Measurements from ENCODE around the gene ZMIZ2. TPM values are rescaled to one million over a fixed set of nuclear protein-coding genes. Genes with fewer than 3 reads are reported as not detected.
"Not testable (repeated sequence)": the region's sequence is repeated elsewhere in the genome, so short reads cannot be mapped to it uniquely, and the experiment has no call there.

Gene ZMIZ2
- total RNA-seq (100 to 1,000 TPM; 112 to 172 (median 145) TPM), total RNA-seq (56.5 to 143 (median 83.2) reads per million in 29 experiments)
- 33.7 TPM for total RNA-seq (2013)

GRCh38 chr7:44748045-44748947 lies at the start of gene ZMIZ2:
Gene ZMIZ2, plus strand, starts transcription at chr7:44748847. Its CDS starts 7,403 bp downstream, at chr7:44756250.
- POLR2A ChIA-PET: interaction anchor here in 1 of 2 donors (0.6 to 0.7 kb wide), 2 partner anchors 100 to 108 kb away, joined by 3 to 11 read pairs; partner anchors contain the start of gene H2AZ2
- WGBS (ENCODE audit: insufficient coverage): 2% methylated on average over 70 of the region's 92 CpGs
- no peaks in the 10 kb centered on the region for H3K27me3 Mint-ChIP-seq
- H3K36me3 ChIP-seq (ENCODE audit: control insufficient read depth in 2 of 2, extremely low read depth in 1 of 2, insufficient read depth in 1 of 2, low read length in 1 of 2): peaks cover 0 to 6% of the 10 kb centered on the region in 2 donors
- no peaks in the 10 kb centered on the region for H3K9me3 ChIP-seq
- H3K27ac Mint-ChIP-seq: peak within 1 kb of the TSS; percentile 90 to 97
- H3K4me3 ChIP-seq (ENCODE audit: control insufficient read depth in 1 of 2, extremely low read depth in 1 of 2, low read length in 1 of 2): peak within 1 kb of the TSS; percentile 77 to 80
- peaks cover 27 to 28% of the 10 kb centered on the region in 2 experiments for H3K4me1 ChIP-seq (ENCODE audit: control insufficient read depth in 1 of 2, extremely low read depth in 1 of 2, insufficient read depth in 2 of 2, low read length in 2 of 2)
- peaks cover 38 to 54% (median 43%) of the 10 kb centered on the region in 3 donors for H3K4me1 Mint-ChIP-seq
- H3K27ac ChIP-seq (ENCODE audit: low read length): peak within 1 kb of the TSS; percentile 85
- H3K36me3 Mint-ChIP-seq: no peaks in the 10 kb centered on the region
- peak within 1 kb of the TSS; percentile 75 to 85 (median 83) for H3K4me3 Mint-ChIP-seq
- DNase-seq (peak; percentile 81 to 97 (median 88)), ATAC-seq (replicated peaks in 1 of 4) (peak; percentile 82 to 94 (median 88))
- H3K27me3 ChIP-seq (replicated peaks in 1 of 2; ENCODE audit: control insufficient read depth in 2 of 2, extremely low read depth in 1 of 2, insufficient read depth in 2 of 2, low read length in 1 of 2): no peaks in the 10 kb centered on the region
- no peaks in the 10 kb centered on the region for H3K9me3 Mint-ChIP-seq
- CTCF ChIA-PET: no interaction called here

- ATAC-seq (replicated peaks in 1 of 4); H3K4me3 ChIP-seq (ENCODE audit: control insufficient read depth in 1 of 2, extremely low read depth in 1 of 2, low read length in 1 of 2); H3K27me3 ChIP-seq (replicated peaks in 1 of 2; ENCODE audit: control insufficient read depth in 2 of 2, extremely low read depth in 1 of 2, insufficient read depth in 2 of 2, low read length in 1 of 2); DNase-seq; H3K4me3 Mint-ChIP-seq; H3K27ac Mint-ChIP-seq; H3K9me3 ChIP-seq; H3K4me1 ChIP-seq (ENCODE audit: control insufficient read depth in 1 of 2, extremely low read depth in 1 of 2, insufficient read depth in 2 of 2, low read length in 2 of 2); H3K27me3 Mint-ChIP-seq; CTCF ChIA-PET; H3K9me3 Mint-ChIP-seq; H3K4me1 Mint-ChIP-seq; H3K27ac ChIP-seq (ENCODE audit: low read length): not testable (repeated sequence)
- H3K36me3 Mint-ChIP-seq: peaks cover 62% of the 10 kb centered on the region
- H3K36me3 ChIP-seq (ENCODE audit: control insufficient read depth in 2 of 2, extremely low read depth in 1 of 2, insufficient read depth in 1 of 2, low read length in 1 of 2): peaks cover 34 to 78% of the 10 kb centered on the region in 2 donors
- WGBS (ENCODE audit: insufficient coverage): 100% methylated on average over 1 of the region's 2 CpGs
- POLR2A ChIA-PET: interaction anchor here in 1 of 2 donors (0.5 kb wide), 1 partner anchor 85 kb away, joined by 7 read pairs; no protein-coding TSS in a partner anchor
Observed at GRCh38 chr7:44699598-44699997, 49.0 kb upstream of the ZMIZ2 start.

- ATAC-seq (replicated peaks in 1 of 4): no peak
- H3K4me1 Mint-ChIP-seq: no peaks in the 10 kb centered on the region
- Histone ChIP-seq H3K36me3 (ENCODE audit: control insufficient read depth in 2 of 2, extremely low read depth in 1 of 2, insufficient read depth in 1 of 2, low read length in 1 of 2) (peaks cover 34 to 72% of the 10 kb centered on the region in 2 donors), H3K27ac (ENCODE audit: low read length) (no peak overlapping the region), H3K27me3 (replicated peaks in 1 of 2; ENCODE audit: control insufficient read depth in 2 of 2, extremely low read depth in 1 of 2, insufficient read depth in 2 of 2, low read length in 1 of 2) (no peaks in the 10 kb centered on the region), H3K9me3 (no peaks in the 10 kb centered on the region), H3K4me1 (ENCODE audit: control insufficient read depth in 1 of 2, extremely low read depth in 1 of 2, insufficient read depth in 2 of 2, low read length in 2 of 2) (no peaks in the 10 kb centered on the region), H3K4me3 (ENCODE audit: control insufficient read depth in 1 of 2, extremely low read depth in 1 of 2, low read length in 1 of 2) (no peak overlapping the region)
- 99% methylated on average over 8 of the region's 8 CpGs for WGBS (ENCODE audit: insufficient coverage)
- POLR2A ChIA-PET: no interaction called here
- H3K27me3 Mint-ChIP-seq: no peaks in the 10 kb centered on the region
- no peaks in the 10 kb centered on the region for H3K9me3 Mint-ChIP-seq
- CTCF ChIA-PET: no interaction called here
- H3K36me3 Mint-ChIP-seq: peaks cover 60% of the 10 kb centered on the region
- H3K4me3 Mint-ChIP-seq: no peak overlapping the region
- no peak for DNase-seq
- no peak overlapping the region for H3K27ac Mint-ChIP-seq
Observed at GRCh38 chr7:44700322-44700721, 48.3 kb upstream of the ZMIZ2 start.

GRCh38 chr7:44703391-44703790 lies 45.3 kb upstream of the ZMIZ2 start:
- H3K9me3 ChIP-seq; DNase-seq; H3K9me3 Mint-ChIP-seq; POLR2A ChIA-PET; H3K4me3 Mint-ChIP-seq; H3K4me3 ChIP-seq (ENCODE audit: control insufficient read depth in 1 of 2, extremely low read depth in 1 of 2, low read length in 1 of 2); H3K27ac Mint-ChIP-seq; H3K27ac ChIP-seq (ENCODE audit: low read length); ATAC-seq (replicated peaks in 1 of 4); H3K4me1 Mint-ChIP-seq; CTCF ChIA-PET; H3K4me1 ChIP-seq (ENCODE audit: control insufficient read depth in 1 of 2, extremely low read depth in 1 of 2, insufficient read depth in 2 of 2, low read length in 2 of 2); H3K27me3 Mint-ChIP-seq; H3K27me3 ChIP-seq (replicated peaks in 1 of 2; ENCODE audit: control insufficient read depth in 2 of 2, extremely low read depth in 1 of 2, insufficient read depth in 2 of 2, low read length in 1 of 2): not testable (repeated sequence)
- H3K36me3 ChIP-seq (ENCODE audit: control insufficient read depth in 2 of 2, extremely low read depth in 1 of 2, insufficient read depth in 1 of 2, low read length in 1 of 2): peaks cover 27 to 61% of the 10 kb centered on the region in 2 donors
- peaks cover 51% of the 10 kb centered on the region for H3K36me3 Mint-ChIP-seq
- 100% methylated on average over 8 of the region's 10 CpGs for WGBS (ENCODE audit: insufficient coverage)

GRCh38 chr7:44703921-44704320 lies 44.7 kb upstream of the ZMIZ2 start:
- no peak overlapping the region for H3K4me3 Mint-ChIP-seq
- peaks cover 51% of the 10 kb centered on the region for H3K36me3 Mint-ChIP-seq
- H3K36me3 ChIP-seq (ENCODE audit: control insufficient read depth in 2 of 2, extremely low read depth in 1 of 2, insufficient read depth in 1 of 2, low read length in 1 of 2): peaks cover 24 to 59% of the 10 kb centered on the region in 2 donors
- POLR2A ChIA-PET: no interaction called here
- no CpG with 5 or more reads among the region's 1 CpG for WGBS (ENCODE audit: insufficient coverage)
- no peak for ATAC-seq (replicated peaks in 1 of 4)
- H3K27me3 Mint-ChIP-seq: no peaks in the 10 kb centered on the region
- H3K27me3 ChIP-seq (replicated peaks in 1 of 2; ENCODE audit: control insufficient read depth in 2 of 2, extremely low read depth in 1 of 2, insufficient read depth in 2 of 2, low read length in 1 of 2): no peaks in the 10 kb centered on the region
- H3K27ac Mint-ChIP-seq: no peak overlapping the region
- H3K4me1 Mint-ChIP-seq: no peaks in the 10 kb centered on the region
- no peak for DNase-seq
- H3K27ac ChIP-seq (ENCODE audit: low read length): no peak overlapping the region
- H3K9me3 Mint-ChIP-seq: no peaks in the 10 kb centered on the region
- no peaks in the 10 kb centered on the region for H3K9me3 ChIP-seq
- no peaks in the 10 kb centered on the region for H3K4me1 ChIP-seq (ENCODE audit: control insufficient read depth in 1 of 2, extremely low read depth in 1 of 2, insufficient read depth in 2 of 2, low read length in 2 of 2)
- H3K4me3 ChIP-seq (ENCODE audit: control insufficient read depth in 1 of 2, extremely low read depth in 1 of 2, low read length in 1 of 2): no peak overlapping the region
- CTCF ChIA-PET: no interaction called here

GRCh38 chr7:44705434-44705833 lies 43.2 kb upstream of the ZMIZ2 start:
- Histone ChIP-seq H3K4me3 (ENCODE audit: control insufficient read depth in 1 of 2, extremely low read depth in 1 of 2, low read length in 1 of 2) (no peak overlapping the region), H3K27me3 (replicated peaks in 1 of 2; ENCODE audit: control insufficient read depth in 2 of 2, extremely low read depth in 1 of 2, insufficient read depth in 2 of 2, low read length in 1 of 2) (no peaks in the 10 kb centered on the region), H3K4me1 (ENCODE audit: control insufficient read depth in 1 of 2, extremely low read depth in 1 of 2, insufficient read depth in 2 of 2, low read length in 2 of 2) (no peaks in the 10 kb centered on the region), H3K9me3 (no peaks in the 10 kb centered on the region), H3K36me3 (ENCODE audit: control insufficient read depth in 2 of 2, extremely low read depth in 1 of 2, insufficient read depth in 1 of 2, low read length in 1 of 2) (peaks cover 16 to 50% of the 10 kb centered on the region in 2 donors), H3K27ac (ENCODE audit: low read length) (no peak overlapping the region)
- Mint-ChIP-seq H3K4me3 (no peak overlapping the region), H3K4me1 (peaks cover 0 to 1% (median 0%) of the 10 kb centered on the region in 3 donors), H3K27me3 (no peaks in the 10 kb centered on the region), H3K9me3 (no peaks in the 10 kb centered on the region), H3K36me3 (peaks cover 45% of the 10 kb centered on the region), H3K27ac (peak overlapping the region in 1 of 2 donors; percentile 70)
- ChIA-PET POLR2A (no interaction called here), CTCF (no interaction called here)
- WGBS (ENCODE audit: insufficient coverage): no CpG with 5 or more reads among the region's 3 CpGs
- DNase-seq (no peak), ATAC-seq (replicated peaks in 1 of 4) (no peak)

Measured in T-cell (primary cell).